ENCODE results near the gene NR1H2.

Gene NR1H2

DNA sequence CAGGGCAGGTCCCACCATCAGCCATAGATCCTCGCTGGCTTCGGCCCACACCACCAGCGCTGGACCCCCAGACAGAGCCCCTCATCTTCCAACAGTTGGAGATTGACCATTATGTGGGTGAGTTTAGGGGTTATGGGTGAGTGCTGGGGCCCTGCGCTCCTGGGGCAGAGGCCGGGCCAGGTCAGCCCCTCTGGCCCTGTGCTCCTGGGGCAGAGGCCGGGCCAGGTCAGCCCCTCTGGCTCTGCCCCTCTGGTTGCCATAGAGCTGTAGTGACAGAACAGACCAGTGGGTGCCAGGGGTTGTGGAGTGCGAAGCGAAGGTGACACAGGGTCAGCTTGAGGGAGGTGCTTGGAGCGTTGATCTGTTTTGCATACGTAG, 23.1 kb downstream of the NR1H2 start:
- Histone ChIP-seq H3K27ac (replicated peaks) (no peak overlapping the region), H3K27me3 (ENCODE audit: insufficient read depth, poor library complexity, severe bottlenecking) (no peaks in the 10 kb centered on the region), H3K4me3 (replicated peaks; ENCODE audit: insufficient read depth, low read length) (no peak overlapping the region)
- TF ChIP-seq SPI1 (IDR thresholded peaks at IDR 0.05; ENCODE audit: borderline replicate concordance, low read depth) = no peak
- no peak for TF ChIP-seq GABPA (IDR thresholded peaks at IDR 0.05; ENCODE audit: low read depth)
- no peak for TF ChIP-seq POLR2AphosphoS5 (IDR thresholded peaks at IDR 0.05; ENCODE audit: low read depth)
- no peak for TF ChIP-seq CTCF (IDR thresholded peaks at IDR 0.05; ENCODE audit: insufficient read depth, low read length)
- TF ChIP-seq REST (IDR thresholded peaks at IDR 0.05; ENCODE audit: insufficient replicate concordance, low read depth) = no peak
- no peak for DNase-seq (ENCODE audit: low read depth in 1 of 2, low spot score in 1 of 2)

- Histone ChIP-seq H3K27me3 (ENCODE audit: insufficient read depth, poor library complexity, severe bottlenecking) (no peaks in the 10 kb centered on the region), H3K4me3 (replicated peaks; ENCODE audit: insufficient read depth, low read length) (no peak overlapping the region), H3K27ac (replicated peaks) (no peak overlapping the region)
- no peak for DNase-seq (ENCODE audit: low read depth in 1 of 2, low spot score in 1 of 2)
- no peak for TF ChIP-seq SPI1 (IDR thresholded peaks at IDR 0.05; ENCODE audit: borderline replicate concordance, low read depth)
- TF ChIP-seq CTCF (IDR thresholded peaks at IDR 0.05; ENCODE audit: insufficient read depth, low read length) = no peak
- TF ChIP-seq POLR2AphosphoS5 (IDR thresholded peaks at IDR 0.05; ENCODE audit: low read depth) = no peak
- no peak for TF ChIP-seq REST (IDR thresholded peaks at IDR 0.05; ENCODE audit: insufficient replicate concordance, low read depth)
- TF ChIP-seq GABPA (IDR thresholded peaks at IDR 0.05; ENCODE audit: low read depth) = no peak
Measured at GRCh38 chr19:50401605-50402450, 25.6 kb downstream of the NR1H2 start.

DNA sequence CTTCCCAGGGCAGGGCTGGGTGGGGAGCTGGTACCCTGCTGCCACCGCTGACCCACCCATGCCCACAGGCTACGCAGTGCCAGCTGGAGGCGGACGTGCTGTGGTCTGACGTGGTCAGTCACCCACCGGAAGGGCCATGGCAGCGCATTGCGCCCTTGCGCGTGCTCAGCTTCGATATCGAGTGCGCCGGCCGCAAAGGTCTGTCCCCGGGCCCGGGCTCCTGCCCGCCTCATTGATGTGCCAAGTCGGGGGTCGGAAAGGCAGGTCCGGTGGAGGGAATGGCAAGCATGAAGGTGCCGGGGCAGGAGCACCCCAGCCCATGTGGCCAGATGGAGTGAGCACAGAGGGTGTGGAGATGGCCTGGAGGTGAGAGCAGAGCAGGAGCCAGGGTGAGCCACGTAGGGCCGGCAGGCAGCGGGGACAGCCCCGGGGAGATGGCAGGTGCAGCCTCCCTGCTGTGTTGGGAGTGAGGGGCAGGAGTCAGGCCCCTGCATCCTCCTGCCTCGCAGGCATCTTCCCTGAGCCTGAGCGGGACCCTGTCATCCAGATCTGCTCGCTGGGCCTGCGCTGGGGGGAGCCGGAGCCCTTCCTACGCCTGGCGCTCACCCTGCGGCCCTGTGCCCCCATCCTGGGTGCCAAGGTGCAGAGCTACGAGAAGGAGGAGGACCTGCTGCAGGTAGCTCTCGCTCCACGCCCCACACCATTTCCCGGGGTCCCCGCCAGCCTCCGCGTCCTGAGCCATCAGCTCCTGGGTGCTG, 26.5 kb downstream of the NR1H2 start:
- no peak for DNase-seq (ENCODE audit: low read depth in 1 of 2, low spot score in 1 of 2)

GRCh38 chr19:50406156-50406820, 30.0 kb downstream of the NR1H2 start:
- Histone ChIP-seq H3K4me3 (replicated peaks; ENCODE audit: insufficient read depth, low read length) (no peak overlapping the region), H3K27ac (replicated peaks) (no peak overlapping the region), H3K27me3 (ENCODE audit: insufficient read depth, poor library complexity, severe bottlenecking) (no peaks in the 10 kb centered on the region)
- no peak for TF ChIP-seq CTCF (IDR thresholded peaks at IDR 0.05; ENCODE audit: insufficient read depth, low read length)
- TF ChIP-seq POLR2AphosphoS5 (IDR thresholded peaks at IDR 0.05; ENCODE audit: low read depth) = no peak
- no peak for TF ChIP-seq SPI1 (IDR thresholded peaks at IDR 0.05; ENCODE audit: borderline replicate concordance, low read depth)
- no peak for TF ChIP-seq REST (IDR thresholded peaks at IDR 0.05; ENCODE audit: insufficient replicate concordance, low read depth)
- no peak for TF ChIP-seq GABPA (IDR thresholded peaks at IDR 0.05; ENCODE audit: low read depth)
- DNase-seq (ENCODE audit: low read depth in 1 of 2, low spot score in 1 of 2) = no peak

More for the DNA sequence above, 26.5 kb downstream of the NR1H2 start:
- Histone ChIP-seq H3K27me3 (ENCODE audit: insufficient read depth, poor library complexity, severe bottlenecking) (no peaks in the 10 kb centered on the region), H3K4me3 (replicated peaks; ENCODE audit: insufficient read depth, low read length) (no peak overlapping the region), H3K27ac (replicated peaks) (no peak overlapping the region)
- TF ChIP-seq GABPA (IDR thresholded peaks at IDR 0.05; ENCODE audit: low read depth) (no peak), POLR2AphosphoS5 (IDR thresholded peaks at IDR 0.05; ENCODE audit: low read depth) (peak; percentile 22; the same call in 1 of the 2 replicates)

Measured in HL-60 (cell line).